EH (cell line): Measurements from ENCODE around the gene CCL17.
A peak's percentile ranks its signal among the peaks of the same experiment; 100 is the strongest.
"Not testable (repeated sequence)": the region's sequence is repeated elsewhere in the genome, so short reads cannot be mapped to it uniquely, and the experiment has no call there.

ENCODE experiments used
- DNase-seq: peaks from one replicate; pipeline ENCODE4 v3.0.0-alpha.2; 2015; ENCODE audit warnings: low read depth

The CCL17 gene

DNA sequence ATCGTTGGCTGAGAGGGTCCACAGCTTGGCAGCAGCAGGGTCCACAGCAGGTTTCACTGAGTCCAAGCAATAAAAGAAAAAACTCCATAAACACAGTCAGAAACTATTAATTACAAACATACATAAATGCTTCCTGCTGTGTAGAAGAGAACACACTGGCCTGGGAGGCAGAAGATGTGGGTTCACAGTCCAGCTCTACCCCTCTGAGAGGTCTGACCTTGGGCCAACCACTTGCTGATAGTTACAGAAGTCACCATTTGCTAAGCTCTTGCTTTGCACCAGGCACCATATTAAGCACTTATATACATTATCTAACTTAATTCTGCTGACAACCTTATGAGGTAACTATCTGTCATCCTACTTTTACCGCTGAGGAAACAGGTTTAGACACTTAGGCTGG, 27.9 kb downstream of the CCL17 start:
- no peak for DNase-seq

DNA sequence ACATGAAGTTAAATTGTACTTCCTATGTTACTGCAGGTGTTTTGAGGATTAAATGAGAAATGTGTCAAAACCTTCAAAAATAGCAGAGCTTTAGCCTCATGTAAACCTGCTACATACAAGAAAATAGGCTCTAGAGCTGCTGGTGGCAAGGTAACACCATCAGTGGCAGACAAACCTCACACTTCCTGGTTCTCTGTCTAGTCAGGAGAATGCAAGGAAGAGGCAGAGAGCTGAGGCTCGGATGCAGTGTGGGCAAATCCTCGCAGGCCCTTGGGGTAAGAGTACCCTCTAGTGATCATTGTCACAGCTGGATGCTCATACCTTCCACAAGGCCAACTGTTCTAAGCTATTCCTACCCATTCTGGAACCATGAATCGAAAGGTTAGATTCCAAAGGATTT, 28.4 kb downstream of the CCL17 start:
- DNase-seq: no peak

DNA sequence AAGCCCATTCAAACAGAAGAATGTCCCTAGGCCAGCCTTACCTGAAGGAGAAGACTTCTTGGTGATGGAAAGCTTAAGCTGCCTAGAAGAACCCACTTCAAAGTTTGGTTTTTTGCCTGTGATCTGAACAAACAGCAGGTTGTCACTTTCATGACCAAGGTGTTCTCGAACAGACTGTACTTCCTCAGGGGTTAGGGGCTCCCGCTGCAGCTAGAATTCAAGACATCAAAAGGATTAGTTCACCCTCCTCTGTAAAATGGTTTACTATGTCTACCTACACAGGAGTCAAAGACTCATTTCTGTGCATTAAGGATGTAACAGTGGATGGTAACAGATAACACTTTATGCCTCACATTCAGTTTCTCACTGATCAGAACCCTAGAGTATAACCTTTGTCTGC, 29.4 kb downstream of the CCL17 start:
- no peak for DNase-seq

DNA sequence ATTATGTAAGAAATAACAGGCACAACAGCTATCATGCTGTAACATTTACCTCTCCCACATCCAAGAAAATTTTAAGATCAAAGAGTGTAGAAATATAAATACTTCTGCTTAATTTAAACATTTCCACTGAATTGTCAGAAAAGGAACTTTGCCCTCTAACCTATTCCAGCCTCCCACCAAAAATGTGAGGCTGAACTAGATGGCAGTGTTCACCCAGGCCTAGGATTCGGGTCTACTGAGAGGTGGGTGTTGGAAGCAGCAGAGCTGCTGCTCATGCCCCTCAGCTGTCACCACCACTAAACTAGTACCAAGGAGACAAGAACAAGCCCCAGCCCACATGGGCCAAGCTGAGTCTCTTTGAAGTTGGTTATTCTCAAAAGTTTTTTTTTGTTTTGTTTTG, 31.3 kb downstream of the CCL17 start:
- no peak for DNase-seq

DNA sequence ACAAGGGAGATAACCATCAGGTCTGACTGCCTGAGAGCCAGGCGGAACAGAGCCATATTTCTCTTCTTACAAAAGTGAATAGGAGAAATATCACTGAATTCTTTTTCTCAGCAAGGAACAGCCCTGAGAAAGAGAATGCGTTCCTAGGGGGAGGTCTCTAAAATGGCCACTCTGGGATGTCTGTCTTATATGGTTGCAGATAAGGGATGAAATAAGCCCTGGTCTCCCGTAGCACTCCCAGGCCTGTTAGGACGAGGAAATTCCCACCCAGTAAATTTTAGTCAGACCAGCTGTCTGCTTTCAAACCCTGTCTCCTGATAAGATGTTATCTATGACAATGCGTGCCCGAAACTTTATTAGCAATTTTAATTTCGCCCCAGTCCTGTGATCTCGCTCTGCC, 35.4 kb downstream of the CCL17 start:
- DNase-seq: not testable (repeated sequence)

DNA sequence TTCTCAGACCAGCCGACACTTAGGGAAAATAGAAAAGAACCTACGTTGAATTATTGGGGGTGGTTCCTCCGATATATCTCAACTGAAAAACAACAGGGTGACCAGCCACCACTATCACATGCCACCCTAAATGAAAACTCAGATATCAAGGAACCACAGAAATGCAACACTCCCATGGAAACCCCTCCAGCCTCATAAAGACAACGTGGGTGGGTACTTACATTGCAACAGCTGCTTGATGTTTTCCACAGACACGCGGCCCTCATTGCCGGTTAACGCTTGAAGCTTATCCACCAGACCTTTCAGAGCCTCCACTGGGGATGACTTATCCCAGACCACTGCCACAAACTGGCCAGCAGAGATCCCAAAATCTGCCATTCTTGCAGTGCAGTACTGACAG, 36.0 kb downstream of the CCL17 start:
- not testable (repeated sequence) for DNase-seq

DNA sequence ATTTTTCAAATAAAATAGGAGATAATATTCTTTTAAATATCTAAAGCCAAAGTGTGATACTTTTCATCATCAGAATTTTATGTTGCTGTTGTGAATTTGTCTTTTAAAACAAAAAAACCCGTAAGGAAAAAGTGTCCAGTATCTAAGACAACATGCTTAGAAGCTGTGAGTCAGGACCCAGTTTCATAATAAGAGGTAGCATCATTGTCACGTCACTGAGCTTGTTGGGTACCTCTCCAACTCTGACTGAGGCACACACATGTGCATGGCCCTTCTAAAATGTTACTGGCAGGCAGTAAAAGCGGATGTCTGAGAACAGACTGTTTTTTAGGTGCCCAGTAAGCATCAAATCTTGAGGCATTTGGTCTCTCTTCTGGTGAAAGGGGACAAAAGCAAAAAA, 40.1 kb downstream of the CCL17 start:
- peak; percentile 13 for DNase-seq

DNA sequence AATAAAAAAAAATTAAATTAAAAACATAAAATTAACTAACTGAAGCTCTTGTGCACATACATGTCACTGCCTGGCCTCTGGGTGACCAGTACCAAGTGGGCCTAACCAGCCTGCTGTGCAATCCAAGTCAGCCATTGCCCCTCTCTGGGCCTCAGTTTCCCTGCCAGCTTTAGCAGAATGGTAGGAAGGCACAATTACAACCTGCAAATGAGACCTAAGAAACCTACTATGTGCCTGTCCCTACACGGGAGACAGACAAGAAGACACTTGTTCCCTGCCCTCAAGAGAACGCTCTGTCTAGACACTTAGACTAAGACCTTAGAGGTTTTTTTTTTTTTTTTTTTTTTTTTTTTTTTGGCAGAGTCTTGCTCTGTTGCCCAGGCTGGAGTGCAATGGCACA, 40.9 kb downstream of the CCL17 start:
- DNase-seq: no peak

DNA sequence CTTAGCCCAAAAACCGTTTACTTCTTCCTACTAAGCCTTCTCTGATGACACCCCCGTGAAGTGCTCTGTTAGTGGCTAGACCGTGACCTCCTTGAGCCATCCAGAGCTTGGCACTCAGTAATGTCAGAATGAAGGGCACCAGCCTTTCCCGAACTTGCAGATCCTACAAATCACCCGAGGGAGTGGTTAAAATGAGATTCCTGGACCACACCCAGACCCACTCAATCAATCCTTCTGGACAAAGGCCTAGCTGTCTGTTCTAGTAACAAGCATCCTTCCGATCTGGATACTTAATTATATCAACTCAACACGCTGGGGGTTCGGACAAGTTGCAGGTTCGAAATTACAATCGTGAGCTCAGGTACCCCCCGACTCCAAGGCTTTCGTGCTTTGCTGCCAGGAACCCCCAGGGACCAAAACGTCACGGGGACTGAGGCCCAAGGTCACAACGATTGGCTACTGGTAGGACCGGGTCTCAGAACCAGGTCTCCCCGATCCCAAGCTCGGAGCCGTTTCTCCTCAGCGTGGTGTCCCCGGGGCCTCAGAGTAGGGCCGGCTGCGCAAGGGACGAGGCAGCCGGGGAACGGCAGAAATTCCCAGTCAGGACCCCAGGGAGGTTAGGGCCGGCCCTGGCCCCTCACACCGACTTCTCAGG, 42.1 kb downstream of the CCL17 start:
- peak; percentile 35 for DNase-seq

DNA sequence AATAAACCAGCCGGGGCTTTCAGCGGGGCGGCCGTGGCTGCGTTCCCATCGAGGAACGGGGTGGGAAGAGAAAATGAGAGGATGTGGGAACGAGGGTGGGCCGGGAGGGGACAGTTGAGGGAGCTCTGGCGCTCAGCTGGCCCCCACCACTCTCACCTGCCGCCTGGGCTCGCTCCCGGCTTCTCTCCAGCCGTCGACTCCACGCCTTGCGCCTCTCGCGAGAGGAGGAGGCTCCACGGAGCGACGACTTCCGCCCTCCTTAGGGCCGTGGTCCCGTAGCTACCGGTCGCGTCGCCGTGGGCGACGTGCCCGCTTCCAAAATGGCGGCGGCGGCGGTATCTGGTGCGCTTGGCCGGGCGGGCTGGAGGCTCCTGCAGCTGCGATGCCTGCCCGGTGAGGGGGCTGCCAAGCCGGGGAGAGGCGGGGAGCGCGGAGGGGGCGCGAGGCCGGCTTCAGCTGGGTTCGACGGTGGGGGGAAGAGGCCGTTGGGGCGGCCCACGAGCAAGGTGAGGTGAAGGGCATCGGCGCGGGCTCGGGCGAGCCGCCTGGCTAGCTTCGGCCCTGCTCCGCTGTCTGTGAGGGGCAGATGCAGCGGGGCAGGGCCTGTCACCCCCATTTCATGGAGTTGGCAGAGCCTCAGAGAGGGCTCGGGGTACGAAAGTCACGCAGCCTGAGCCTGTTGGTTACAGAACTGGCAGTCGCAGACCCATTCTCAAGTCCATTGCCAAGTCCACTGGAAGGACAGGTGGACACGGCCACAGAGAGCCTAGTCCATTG, 42.8 kb downstream of the CCL17 start, which contains the start of the genes CIAPIN1 and COQ9:
TSS of gene CIAPIN1 (minus strand) at position 200 of the 777 bp plus-strand sequence. CDS start 6,457 bp downstream, outside the sequence.
TSS of gene COQ9 (plus strand) at position 294 of the 777 bp plus-strand sequence. CDS start at position 321, 27 bp downstream.
- DNase-seq: peak; percentile 93

DNA sequence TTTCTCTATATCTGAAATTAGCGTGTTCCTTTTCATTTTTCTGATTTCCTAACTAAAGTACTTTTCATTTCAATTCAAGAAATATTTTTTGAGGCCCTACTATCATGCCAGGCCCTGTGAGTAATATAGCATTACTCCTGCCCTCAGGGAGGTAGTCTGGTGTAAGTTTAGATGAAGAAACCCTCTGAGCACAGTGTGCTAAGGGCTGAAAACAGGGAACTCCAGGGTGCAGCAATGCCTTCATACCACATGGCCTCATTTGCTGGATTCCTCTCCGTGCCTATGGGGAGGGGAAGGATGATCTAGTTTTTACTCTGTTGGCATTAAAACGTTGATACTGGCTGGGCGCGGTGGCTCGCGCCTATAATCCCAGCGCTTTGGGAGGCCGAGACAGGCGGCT, 47.5 kb downstream of the CCL17 start:
- DNase-seq: no peak

DNA sequence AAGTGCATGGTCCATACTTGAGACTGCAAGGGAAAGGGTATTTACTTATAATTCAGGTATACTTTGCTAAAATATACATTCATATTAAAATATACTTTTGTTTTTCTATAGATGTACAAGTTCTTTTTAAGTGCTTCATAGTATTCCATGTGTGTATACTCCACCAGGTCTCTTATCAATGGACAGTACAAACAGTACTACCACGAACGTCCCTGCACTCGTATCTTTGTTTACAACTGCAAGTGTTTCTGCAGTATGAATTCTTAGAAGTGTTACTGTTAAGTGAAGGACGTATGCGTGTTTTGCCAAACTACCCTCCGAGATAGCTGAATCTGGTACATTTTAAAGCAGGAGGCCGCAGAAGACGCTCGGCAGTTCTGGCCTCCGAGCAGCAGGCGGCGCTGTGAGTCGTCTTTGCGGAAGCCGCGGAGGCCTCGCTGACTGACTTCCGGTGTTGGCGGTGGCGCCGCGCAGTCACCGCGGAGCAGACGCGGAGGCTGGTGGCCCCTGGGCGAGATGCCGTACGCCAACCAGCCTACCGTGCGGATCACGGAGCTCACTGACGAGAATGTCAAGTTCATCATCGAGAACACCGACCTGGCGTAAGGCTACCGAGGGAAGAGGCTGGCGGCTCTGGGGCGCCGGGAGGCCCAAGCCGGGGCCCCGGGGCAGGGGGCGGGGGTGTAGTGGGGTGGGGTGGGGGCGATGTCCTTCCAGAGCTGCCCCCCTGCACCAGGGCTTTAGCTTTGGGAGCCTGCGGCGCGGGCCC, 57.8 kb downstream of the CCL17 start, which contains the start of gene POLR2C:
TSS of gene POLR2C (plus strand) at position 471 of the 769 bp plus-strand sequence. CDS start at position 517, 46 bp downstream.
- DNase-seq: peak; percentile 81

DNA sequence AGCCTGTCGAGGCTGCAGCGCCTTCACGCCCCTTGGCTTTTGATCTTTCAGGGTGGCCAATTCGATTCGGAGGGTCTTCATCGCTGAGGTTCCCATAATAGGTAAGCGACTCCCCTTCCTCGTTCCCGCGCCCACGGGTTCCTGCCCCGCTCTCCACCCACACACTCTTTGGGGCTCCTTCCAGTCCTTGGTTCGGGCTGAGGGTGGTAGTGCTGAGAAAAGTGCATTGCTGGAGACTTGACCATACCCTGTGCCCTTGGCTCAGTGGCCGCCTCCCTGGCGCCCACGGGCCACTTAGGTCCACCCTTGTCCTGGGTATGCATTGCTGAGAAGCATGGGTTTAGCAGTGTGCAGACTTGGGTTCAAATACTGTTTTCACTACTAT, 58.4 kb downstream of the CCL17 start:
- DNase-seq: no peak

DNA sequence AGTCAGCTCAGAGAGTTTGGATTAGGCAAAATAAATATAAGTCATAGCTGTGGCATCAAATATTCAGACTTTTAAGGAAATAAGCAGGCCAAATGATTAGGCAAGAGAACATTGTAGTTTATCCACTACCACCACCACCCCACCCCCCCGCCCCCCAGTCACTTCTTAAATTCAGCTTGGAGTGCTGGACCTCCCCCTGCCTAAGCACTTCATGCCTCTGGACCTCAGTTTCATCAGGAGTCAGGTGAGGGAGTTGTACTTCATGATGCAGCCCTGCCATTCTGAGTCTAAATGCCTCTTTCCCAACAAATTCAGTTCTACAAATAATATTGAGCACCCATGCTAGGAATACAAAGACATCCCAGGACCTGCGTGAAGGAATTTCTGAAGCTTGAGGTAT, 60.0 kb downstream of the CCL17 start:
- DNase-seq: no peak
